HepG2 (cell line): ENCODE measurements around the gene RTBDN. TPM values are rescaled to one million over a fixed set of nuclear protein-coding genes. Genes with fewer than 3 reads are reported as not detected.

Source experiments
- DMTF1 ChIP-seq: sonication (generic); formaldehyde crosslinking; IDR thresholded peaks from 2 replicates; pipeline ENCODE4 v1.4.0; 2020; ENCODE audit warnings: mild to moderate bottlenecking, missing genetic modification reagents
- HBP1 ChIP-seq: IDR thresholded peaks from 2 replicates; pipeline ENCODE4 v1.6.1; 2016; ENCODE audit warnings: low read depth, control low read depth
- HNRNPH1 ChIP-seq: fragments of 200-400 bp; formaldehyde crosslinking; optimal IDR thresholded peaks from 2 replicates; pipeline ENCODE3; 2017; ENCODE audit warnings: mild to moderate bottlenecking, low read depth, low read length
- ISX ChIP-seq: sonication (generic); formaldehyde crosslinking; conservative IDR thresholded peaks from 2 replicates; pipeline ENCODE4 v1.5.0; 2020; ENCODE audit warnings: missing genetic modification reagents
- KAT8 ChIP-seq: IDR thresholded peaks from 2 replicates; pipeline ENCODE4 v1.6.1; 2016; ENCODE audit warnings: missing genetic modification reagents, missing compliant biosample characterization
- KLF15 ChIP-seq: sonication (generic); formaldehyde crosslinking; IDR thresholded peaks from 2 replicates; pipeline ENCODE4 v1.8.1; 2023; ENCODE audit warnings: borderline replicate concordance, mild to moderate bottlenecking, inconsistent platforms, missing genetic modification reagents, mixed read lengths
- MAFG ChIP-seq: sonication (generic); formaldehyde crosslinking; IDR thresholded peaks from 2 replicates; pipeline ENCODE4 v1.5.1; 2020; ENCODE audit warnings: mild to moderate bottlenecking, missing genetic modification reagents
- MTERF4 ChIP-seq: sonication (generic); formaldehyde crosslinking; IDR thresholded peaks from 2 replicates; pipeline ENCODE4 v1.8.0; 2023; ENCODE audit warnings: mild to moderate bottlenecking, missing genetic modification reagents
- MYNN ChIP-seq: sonication (generic); formaldehyde crosslinking; IDR thresholded peaks from 2 replicates; pipeline ENCODE4 v1.4.0; 2020; ENCODE audit warnings: mild to moderate bottlenecking, low read depth, missing genetic modification reagents
- NFIC ChIP-seq: IDR thresholded peaks from 2 replicates; pipeline ENCODE4 v1.6.1; 2012; ENCODE audit warnings: mild to moderate bottlenecking, low read length, inconsistent platforms
- PHF21A ChIP-seq: sonication (generic); formaldehyde crosslinking; IDR thresholded peaks from 2 replicates; pipeline ENCODE4 v1.5.0; 2020; ENCODE audit warnings: mild to moderate bottlenecking, missing genetic modification reagents
- POLR2A ChIP-seq, 2 experiments: IDR thresholded peaks; 2 replicates each; pipeline ENCODE4 v1.6.1; 2011; ENCODE audit warnings: low read depth in 2 of 2, low read length in 2 of 2, mild to moderate bottlenecking in 1 of 2, moderate library complexity in 1 of 2; ENCODE audit not compliant: insufficient read depth in 1 of 2
- XBP1 ChIP-seq: sonication (generic); formaldehyde crosslinking; IDR thresholded peaks from 2 replicates; pipeline ENCODE4 v1.5.0; 2020; ENCODE audit warnings: missing genetic modification reagents
- ZC3H13 ChIP-seq: sonication (generic); formaldehyde crosslinking; IDR thresholded peaks from 2 replicates; pipeline ENCODE4 v1.8.1; 2023; ENCODE audit warnings: mild to moderate bottlenecking, missing genetic modification reagents, moderate library complexity
- ZNF10 ChIP-seq: sonication (generic); formaldehyde crosslinking; IDR thresholded peaks from 2 replicates; pipeline ENCODE4 v1.4.0; 2020; ENCODE audit warnings: mild to moderate bottlenecking, low read depth, missing genetic modification reagents, borderline replicate concordance
- ZNF207 ChIP-seq: fragments of 450-650 bp; IDR thresholded peaks from 2 replicates; pipeline ENCODE4 v1.6.1; 2016; ENCODE audit warnings: antibody characterized with exemption, borderline replicate concordance
- ZNF678 ChIP-seq: sonication (generic); formaldehyde crosslinking; IDR thresholded peaks from 2 replicates; pipeline ENCODE4 v1.4.0; 2020; ENCODE audit warnings: mild to moderate bottlenecking, missing genetic modification reagents
- ZSCAN29 ChIP-seq: sonication (generic); formaldehyde crosslinking; conservative IDR thresholded peaks from 2 replicates; pipeline ENCODE4 v1.4.0; 2020; ENCODE audit warnings: mild to moderate bottlenecking, missing genetic modification reagents
- ZSCAN30 ChIP-seq: sonication (generic); formaldehyde crosslinking; IDR thresholded peaks from 2 replicates; pipeline ENCODE4 v1.5.0; 2020; ENCODE audit warnings: mild to moderate bottlenecking, missing genetic modification reagents
- polyA plus RNA-seq, 8 experiments: library from polyadenylated mRNA; depleted of rRNA in 3 of 8; stranded (reverse) in 7 of 8; unstranded in 1 of 8; fragments of >200 nt; fragmentation: Illumina TruSeq in 4 of 8; extraction: Trizol in 4 of 8; gene quantifications; 2 replicates each; pipeline versions ENCODE4 v1.2.1 to v1.2.3, GENCODE V29; 2011 to 2016; ENCODE audit warnings: low read depth in 4 of 8, missing spikeins in 1 of 8, mixed read lengths in 1 of 8; ENCODE audit not compliant: insufficient read depth in 1 of 8
- total RNA-seq, 5 experiments: library from RNA; depleted of rRNA; stranded (reverse); fragments of >200 nt; fragmentation: Illumina TruSeq; extraction: Trizol; gene quantifications; 2 replicates each; pipeline ENCODE4 v1.2.3, GENCODE V29; 2016; ENCODE audit warnings: low read depth in 1 of 5
- TF ChIP-seq, protein P1 (sequence below): sonication (generic); formaldehyde crosslinking; IDR thresholded peaks from 2 replicates; pipeline ENCODE4 v1.5.0; 2020; ENCODE audit warnings: mild to moderate bottlenecking, missing genetic modification reagents
- TF ChIP-seq, protein P2 (sequence below): sonication (generic); formaldehyde crosslinking; IDR thresholded peaks from 2 replicates; pipeline ENCODE4 v1.9.0; 2021; ENCODE audit warnings: missing genetic modification reagents, borderline replicate concordance

The RTBDN gene
- total and polyA plus RNA-seq, 2 of the 13 experiments (the other 11 are each of a cell fraction or from before 2014, with no cell fraction given): 0.27 to 0.48 TPM

GRCh38 chr19:12864721-12865715, 30.6 kb upstream of the RTBDN start (continued):
- TF ChIP-seq DMTF1 (CRISPR knock-in tag) (no peak), HBP1 (CRISPR knock-in tag) (no peak), ZNF207 (no peak), ZSCAN29 (no peak), ZC3H13 (CRISPR knock-in tag) (no peak), KLF15 (no peak), NFIC (no peak), XBP1 (CRISPR knock-in tag) (no peak), MYNN (CRISPR knock-in tag) (no peak), ZNF10 (no peak), MAFG (no peak), HNRNPH1 (no peak), ISX (CRISPR knock-in tag) (no peak), KAT8 (CRISPR knock-in tag) (peak; percentile 59; the same call in 1 of the 2 replicates), PHF21A (CRISPR knock-in tag) (no peak), ZNF678 (CRISPR knock-in tag) (no peak), ZSCAN30 (CRISPR knock-in tag) (no peak), POLR2A (IDR thresholded peaks at IDR 0.05; ENCODE audit: insufficient read depth in 1 of 2, low read depth in 2 of 2, low read length in 2 of 2) (peak in 1 of 2 experiments; percentile 36; a peak in 1 of 4 replicates), MTERF4 (peak; percentile 73; the same call in 1 of the 2 replicates)
- TF ChIP-seq, protein P1, sequence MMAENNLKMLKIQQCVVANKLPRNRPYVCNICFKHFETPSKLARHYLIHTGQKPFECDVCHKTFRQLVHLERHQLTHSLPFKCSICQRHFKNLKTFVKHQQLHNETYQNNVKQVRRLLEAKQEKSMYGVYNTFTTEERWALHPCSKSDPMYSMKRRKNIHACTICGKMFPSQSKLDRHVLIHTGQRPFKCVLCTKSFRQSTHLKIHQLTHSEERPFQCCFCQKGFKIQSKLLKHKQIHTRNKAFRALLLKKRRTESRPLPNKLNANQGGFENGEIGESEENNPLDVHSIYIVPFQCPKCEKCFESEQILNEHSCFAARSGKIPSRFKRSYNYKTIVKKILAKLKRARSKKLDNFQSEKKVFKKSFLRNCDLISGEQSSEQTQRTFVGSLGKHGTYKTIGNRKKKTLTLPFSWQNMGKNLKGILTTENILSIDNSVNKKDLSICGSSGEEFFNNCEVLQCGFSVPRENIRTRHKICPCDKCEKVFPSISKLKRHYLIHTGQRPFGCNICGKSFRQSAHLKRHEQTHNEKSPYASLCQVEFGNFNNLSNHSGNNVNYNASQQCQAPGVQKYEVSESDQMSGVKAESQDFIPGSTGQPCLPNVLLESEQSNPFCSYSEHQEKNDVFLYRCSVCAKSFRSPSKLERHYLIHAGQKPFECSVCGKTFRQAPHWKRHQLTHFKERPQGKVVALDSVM (CRISPR knock-in tag): peak; percentile 96
- TF ChIP-seq, protein P2, sequence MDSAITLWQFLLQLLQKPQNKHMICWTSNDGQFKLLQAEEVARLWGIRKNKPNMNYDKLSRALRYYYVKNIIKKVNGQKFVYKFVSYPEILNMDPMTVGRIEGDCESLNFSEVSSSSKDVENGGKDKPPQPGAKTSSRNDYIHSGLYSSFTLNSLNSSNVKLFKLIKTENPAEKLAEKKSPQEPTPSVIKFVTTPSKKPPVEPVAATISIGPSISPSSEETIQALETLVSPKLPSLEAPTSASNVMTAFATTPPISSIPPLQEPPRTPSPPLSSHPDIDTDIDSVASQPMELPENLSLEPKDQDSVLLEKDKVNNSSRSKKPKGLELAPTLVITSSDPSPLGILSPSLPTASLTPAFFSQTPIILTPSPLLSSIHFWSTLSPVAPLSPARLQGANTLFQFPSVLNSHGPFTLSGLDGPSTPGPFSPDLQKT (CRISPR knock-in tag): no peak
